Kidney tubule cell (primary cell): ENCODE measurements around the gene HLF.

Experiments
- DNase-seq: peaks from one replicate; pipeline ENCODE4 v3.0.0-alpha.2; 2018; ENCODE audit warnings: low spot score

HLF gene

GRCh38 chr17:55254375-55254774 lies 10.4 kb upstream of the HLF start:
- peak; percentile 39 for DNase-seq

DNA sequence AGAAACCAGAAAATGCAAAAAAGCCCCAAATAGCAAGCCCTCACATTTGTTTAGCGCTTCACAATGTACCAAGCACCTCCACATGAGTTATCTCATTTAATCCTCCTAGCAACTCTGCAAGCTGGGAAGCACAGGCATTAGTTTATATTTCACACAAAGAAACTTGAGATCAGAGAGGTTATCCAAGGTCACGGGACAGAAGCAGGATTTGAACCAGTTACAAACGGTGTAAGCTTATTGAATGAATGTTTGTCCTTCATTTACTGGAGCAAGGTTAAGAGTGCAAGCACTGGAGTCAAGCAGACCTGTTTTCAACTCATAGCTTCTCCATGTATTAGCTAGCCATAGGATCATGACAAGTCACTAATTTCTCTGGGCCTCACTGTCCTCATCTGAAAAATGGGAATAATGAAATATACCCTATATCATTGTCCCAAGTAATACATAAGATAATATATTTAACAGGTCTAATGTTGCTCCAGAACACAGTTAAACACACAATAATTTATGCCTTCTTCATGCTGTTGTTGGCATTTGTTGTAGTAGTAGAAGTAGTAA lies 6.1 kb upstream of the HLF start:
- no peak for DNase-seq

GRCh38 chr17:55259684-55260111 lies 5.1 kb upstream of the HLF start:
- DNase-seq, result no peak

DNA sequence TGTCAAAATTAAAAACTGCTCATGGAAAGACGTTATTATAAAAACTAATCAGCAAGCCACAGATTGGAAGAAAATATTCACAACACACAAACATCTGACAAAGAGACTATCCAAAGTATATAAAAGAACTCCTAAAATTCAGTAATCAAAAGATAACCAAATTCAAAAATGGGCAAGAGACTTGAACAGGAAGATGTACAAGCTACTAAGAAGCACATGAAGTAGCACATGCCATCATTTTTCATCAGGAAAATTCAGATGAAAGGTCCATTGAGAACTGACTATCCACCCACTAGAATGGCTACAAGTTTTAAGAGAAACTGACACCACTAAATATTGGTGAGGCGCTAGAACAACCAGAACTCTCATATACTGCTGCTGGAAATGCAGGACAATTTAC lies 3.4 kb upstream of the HLF start:
- no peak for DNase-seq

DNA sequence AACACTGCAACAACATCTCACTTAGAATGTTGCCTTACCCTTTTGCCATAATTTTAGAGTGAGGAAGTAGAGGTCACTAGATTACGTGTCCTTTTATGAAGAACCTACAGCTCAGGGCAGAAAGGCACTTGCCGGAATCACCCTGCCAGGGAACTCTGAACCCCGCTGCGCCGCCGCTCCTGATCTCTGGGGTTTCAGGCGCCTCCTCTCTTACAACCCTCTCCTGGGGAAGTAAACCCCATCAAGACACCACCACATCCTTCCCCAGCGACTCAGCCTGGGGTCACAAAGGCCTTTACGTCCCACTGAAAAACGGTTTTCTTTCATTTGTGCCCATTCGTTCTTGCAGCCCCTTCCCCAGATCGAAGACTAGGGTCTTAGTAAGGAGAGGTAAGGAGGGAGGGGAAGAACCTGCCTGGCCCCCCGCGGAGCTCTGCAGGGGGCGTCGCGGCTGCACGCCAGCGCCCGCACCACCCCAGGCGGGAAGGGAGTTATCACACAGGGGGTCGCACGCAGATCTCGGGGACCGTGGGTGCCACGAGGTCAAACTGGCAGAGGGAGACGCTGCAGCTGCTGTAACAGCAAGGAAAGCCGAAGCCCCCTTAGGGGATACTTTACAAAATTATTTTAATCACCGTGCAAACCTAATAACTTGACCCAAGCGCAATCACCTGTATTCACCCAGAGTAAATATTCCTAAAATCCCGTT lies 1.0 kb upstream of the HLF start:
- no peak for DNase-seq

GRCh38 chr17:55264278-55264644 lies 499 bp upstream of the HLF start:
- DNase-seq, result no peak

- DNase-seq, result no peak
These were observed 706 bp downstream of the HLF start for GRCh38 chr17:55265311-55266021.

DNA sequence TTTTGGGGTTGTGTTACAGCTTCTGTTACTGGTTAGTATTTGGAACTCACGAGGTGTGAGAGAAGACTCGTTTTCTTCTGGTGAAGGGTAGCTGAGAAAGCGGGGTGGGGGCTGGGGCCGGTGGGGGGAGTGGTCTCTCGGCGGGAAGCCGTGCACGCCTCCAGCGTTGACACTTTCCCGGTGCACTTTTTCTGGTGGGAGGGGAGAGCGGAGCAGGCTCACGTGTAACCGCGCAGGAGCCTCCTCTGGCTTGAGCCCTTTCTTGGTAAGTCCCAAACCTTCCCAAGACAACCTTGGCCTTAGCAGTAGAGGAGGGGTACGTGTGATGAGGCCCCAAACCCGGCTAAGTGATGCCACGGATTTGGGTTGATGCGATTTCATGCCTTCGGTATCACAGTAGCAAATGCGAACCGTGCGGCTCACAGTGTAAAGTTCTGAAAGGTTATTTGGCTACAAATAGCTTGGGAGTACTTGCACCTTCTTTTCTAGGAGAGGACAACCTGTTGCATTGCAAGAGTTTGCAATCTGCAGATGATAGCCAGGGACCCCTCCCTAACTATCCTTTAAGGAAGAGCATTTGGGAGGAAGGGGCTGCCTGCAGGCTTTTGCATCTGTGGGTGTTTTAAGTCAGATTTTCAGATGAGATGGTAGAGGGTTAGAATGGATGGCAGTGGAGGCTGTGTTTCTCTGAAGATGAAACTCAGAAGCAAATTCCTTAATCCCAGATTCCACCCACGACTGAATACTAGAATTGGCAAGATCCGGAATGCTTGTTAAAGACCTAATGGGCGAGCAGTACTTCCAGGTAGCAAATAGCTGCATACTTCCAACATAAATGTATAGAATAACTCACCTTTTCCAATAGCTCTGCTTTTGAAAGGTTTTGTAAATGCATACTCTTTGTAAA lies 1.5 kb downstream of the HLF start:
- no peak for DNase-seq

- DNase-seq, result no peak
These were observed 2.4 kb downstream of the HLF start for GRCh38 chr17:55266958-55267688.

- no peak for DNase-seq
These were observed 3.3 kb downstream of the HLF start for GRCh38 chr17:55267777-55268648.

- DNase-seq, result no peak
These were observed 4.1 kb downstream of the HLF start for GRCh38 chr17:55268649-55269480.

- no peak for DNase-seq
These were observed 5.1 kb downstream of the HLF start for GRCh38 chr17:55269894-55270293.

DNA sequence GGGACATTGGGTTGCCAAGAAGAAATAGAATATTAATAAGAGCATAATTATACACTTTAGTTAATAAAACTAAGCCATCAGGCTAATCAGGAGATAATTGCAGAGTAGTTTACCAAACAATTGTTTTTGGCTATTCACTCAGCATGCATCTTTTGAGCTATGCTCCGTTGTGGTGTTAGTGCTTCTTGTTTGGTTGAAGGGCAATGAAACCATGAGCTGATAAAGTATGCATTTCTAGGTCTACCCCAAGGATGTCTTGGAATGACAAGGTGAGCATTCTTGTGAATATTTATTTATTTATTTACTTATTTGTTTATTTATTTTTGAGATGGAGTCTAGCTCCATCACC lies 6.4 kb downstream of the HLF start:
- DNase-seq, result no peak

DNA sequence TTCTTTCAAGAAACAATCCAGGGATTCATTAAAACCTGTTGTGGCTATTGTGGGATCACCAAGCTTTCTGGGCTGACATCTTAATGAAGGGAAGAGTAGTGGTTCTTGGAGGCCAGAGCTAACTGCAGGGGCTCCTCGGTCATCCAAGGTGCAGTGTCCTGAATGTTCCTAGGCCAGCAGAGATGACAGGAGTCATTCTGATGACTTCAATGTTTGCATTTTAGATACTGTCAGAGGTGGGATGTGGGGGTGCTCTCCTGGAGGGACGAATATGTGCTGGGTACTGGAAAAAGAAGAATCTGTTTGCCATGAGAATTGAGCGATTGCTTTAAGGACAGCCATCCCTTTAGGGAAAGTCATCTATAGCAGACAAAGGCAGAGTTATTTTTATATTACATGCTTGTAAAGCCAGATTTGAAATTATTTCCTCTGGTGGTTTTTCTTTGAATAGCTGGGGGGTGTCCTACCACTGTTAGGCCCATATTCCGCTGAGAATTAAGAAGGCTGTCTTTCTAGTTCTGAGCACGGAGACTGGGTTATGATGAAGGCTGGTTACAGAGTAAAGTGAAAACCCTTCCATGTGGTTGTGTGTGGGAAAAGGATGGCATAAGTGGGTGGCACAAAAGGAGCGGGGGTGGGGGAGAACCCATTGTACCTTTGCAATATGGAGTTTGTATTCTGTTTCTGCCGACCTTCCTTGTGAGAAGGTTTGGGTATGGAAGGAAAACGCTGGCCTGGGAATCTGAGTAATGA lies 7.4 kb downstream of the HLF start:
- DNase-seq, result no peak

DNA sequence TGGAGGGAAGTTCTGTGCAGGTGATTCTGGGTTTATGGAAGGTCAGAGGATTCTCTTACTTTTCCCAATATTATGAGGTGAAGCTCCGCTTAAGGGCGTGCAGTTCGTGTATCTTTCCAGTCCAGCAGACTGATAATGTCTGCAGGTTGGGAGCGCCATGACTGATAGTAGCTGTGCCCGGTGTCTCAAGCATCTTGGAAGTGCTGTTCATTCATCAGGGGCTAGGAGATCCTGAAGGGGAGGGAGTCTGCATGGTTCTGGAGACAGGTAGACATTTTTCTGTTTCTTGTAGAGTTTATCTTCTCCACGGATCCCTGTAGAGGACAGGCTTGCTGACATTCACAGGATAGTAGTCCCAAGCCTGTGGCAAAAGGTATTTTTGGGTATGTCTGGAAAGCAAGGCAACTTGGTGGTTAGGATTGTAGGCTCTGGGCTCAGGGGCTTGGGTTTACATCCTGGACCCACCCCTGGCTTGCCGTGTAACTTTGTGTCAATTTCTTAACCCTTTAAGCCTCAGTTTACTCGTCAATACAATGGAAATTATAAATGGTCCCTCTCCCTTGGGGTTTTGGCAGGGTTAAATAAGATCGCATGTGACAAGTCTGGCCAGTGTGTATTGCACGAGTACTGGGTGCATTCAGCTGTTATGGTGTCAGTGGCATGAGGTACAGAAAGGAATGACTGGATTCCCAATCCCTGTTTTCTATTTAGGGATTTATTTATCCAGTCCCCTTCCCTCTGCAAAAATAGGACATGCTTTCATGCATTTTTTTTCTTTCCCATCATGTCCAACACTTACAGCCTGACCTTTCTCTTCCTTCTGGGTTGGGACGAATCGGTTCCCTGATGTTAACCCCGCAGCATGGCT lies 8.2 kb downstream of the HLF start:
- DNase-seq, result no peak

DNA sequence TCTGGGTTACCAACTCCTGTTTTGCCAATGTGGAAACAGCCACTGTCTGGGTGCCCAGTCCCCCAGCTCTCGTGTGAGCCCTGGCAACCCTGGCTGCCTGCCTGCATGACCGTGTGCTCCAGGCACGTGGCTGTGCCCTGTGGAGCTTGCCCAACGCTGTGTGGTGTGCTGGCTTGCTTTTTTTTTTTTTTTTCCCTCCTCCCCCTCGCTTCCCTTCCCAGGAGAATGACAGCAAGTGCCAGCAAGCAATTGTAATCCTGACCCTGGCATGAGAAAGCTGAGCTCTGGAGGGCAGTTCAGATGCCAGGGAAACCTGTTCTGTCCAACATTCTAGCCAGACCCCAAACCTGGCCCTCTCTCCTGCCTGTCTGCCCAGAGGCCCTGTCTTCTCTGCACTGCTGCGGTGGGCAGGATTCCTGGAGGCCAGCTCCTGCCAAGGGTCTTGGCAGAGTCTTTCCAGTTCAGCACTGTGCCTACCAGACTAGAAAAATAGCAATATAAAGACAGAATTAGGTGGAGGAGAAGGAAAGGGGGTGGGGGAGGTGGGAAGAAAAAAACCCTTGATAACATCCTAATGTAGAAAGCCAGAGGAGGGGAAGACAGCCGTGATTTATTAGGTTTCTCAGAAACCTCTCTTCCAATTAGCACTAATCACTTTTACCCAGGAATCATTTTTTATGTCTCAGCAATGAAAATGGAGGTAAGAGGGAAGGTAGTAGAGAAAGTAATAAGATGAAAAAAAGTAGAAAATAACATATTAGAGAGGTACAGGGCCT lies 9.0 kb downstream of the HLF start:
- peak; percentile 80 for DNase-seq
